HL-60 (cell line): ENCODE results near the gene ABLIM1.

ENCODE experiments used
- DNase-seq, 2 experiments: peaks; one replicate each; pipeline ENCODE4 v3.0.0-alpha.2; 2010 to 2020; ENCODE audit warnings: low read depth in 1 of 2, low spot score in 1 of 2
- H3K27ac ChIP-seq: fragments of 250-450 bp; sonication (Bioruptor Pico); replicated peaks from 2 replicates; pipeline ENCODE4 v1.5.1; 2020; ENCODE audit warnings: mild to moderate bottlenecking, moderate library complexity
- H3K27me3 ChIP-seq: fragments of 250-450 bp; sonication (Bioruptor Pico); 2 replicates; pipeline ENCODE4 v1.5.1; 2021; ENCODE audit warnings: mild to moderate bottlenecking, moderate library complexity; ENCODE audit not compliant: insufficient read depth, poor library complexity, severe bottlenecking
- H3K4me3 ChIP-seq: replicated peaks from 2 replicates; pipeline ENCODE4 v1.5.1; 2011; ENCODE audit warnings: mild to moderate bottlenecking, control low read depth, low read length; ENCODE audit not compliant: insufficient read depth
- CTCF ChIP-seq: IDR thresholded peaks from one replicate; pipeline ENCODE4 v1.5.1; 2011; ENCODE audit warnings: low read length, control low read depth, inconsistent platforms; ENCODE audit not compliant: insufficient read depth
- GABPA ChIP-seq: IDR thresholded peaks from 2 replicates; pipeline ENCODE4 v1.6.1; 2012; ENCODE audit warnings: low read depth
- POLR2AphosphoS5 ChIP-seq: IDR thresholded peaks from 2 replicates; pipeline ENCODE4 v1.6.1; 2012; ENCODE audit warnings: low read depth
- REST ChIP-seq: IDR thresholded peaks from 2 replicates; pipeline ENCODE4 v1.6.1; 2012; ENCODE audit warnings: low read depth; ENCODE audit not compliant: insufficient replicate concordance
- SPI1 ChIP-seq: IDR thresholded peaks from 2 replicates; pipeline ENCODE4 v1.6.1; 2012; ENCODE audit warnings: low read depth, mild to moderate bottlenecking, borderline replicate concordance

Gene ABLIM1

GRCh38 chr10:114635797-114636550 is 22.1 kb downstream of the ABLIM1 start:
- no peak for DNase-seq
- Histone ChIP-seq H3K4me3 (no peak overlapping the region), H3K27me3 (peaks cover 12% of the 10 kb centered on the region), H3K27ac (no peak overlapping the region)
- TF ChIP-seq GABPA, result no peak
- TF ChIP-seq POLR2AphosphoS5, result no peak
- no peak for TF ChIP-seq CTCF
- TF ChIP-seq REST, result no peak

GRCh38 chr10:114635101-114635500 is 23.0 kb downstream of the ABLIM1 start:
- DNase-seq, result no peak
- no peak overlapping the region for H3K27ac ChIP-seq
- H3K4me3 ChIP-seq, result no peak overlapping the region
- peaks cover 15% of the 10 kb centered on the region for H3K27me3 ChIP-seq
- TF ChIP-seq POLR2AphosphoS5 (no peak), REST (no peak), CTCF (no peak), GABPA (no peak), SPI1 (no peak)

- Histone ChIP-seq H3K4me3 (no peak overlapping the region), H3K27ac (no peak overlapping the region), H3K27me3 (peaks cover 17% of the 10 kb centered on the region)
- TF ChIP-seq POLR2AphosphoS5 (no peak), SPI1 (no peak), GABPA (no peak), CTCF (no peak), REST (no peak)
- no peak for DNase-seq
Observed at GRCh38 chr10:114634609-114634979, 23.5 kb downstream of the ABLIM1 start.
